ENCODE results near the gene MTA3. TPM values are rescaled to one million over a fixed set of nuclear protein-coding genes. Genes with fewer than 3 reads are reported as not detected.

MTA3 gene
- total and polyA plus RNA-seq, 2 donors (not counting 1 experiment from before 2014, with no cell fraction given), result 31.0 to 47.7 TPM

DNA sequence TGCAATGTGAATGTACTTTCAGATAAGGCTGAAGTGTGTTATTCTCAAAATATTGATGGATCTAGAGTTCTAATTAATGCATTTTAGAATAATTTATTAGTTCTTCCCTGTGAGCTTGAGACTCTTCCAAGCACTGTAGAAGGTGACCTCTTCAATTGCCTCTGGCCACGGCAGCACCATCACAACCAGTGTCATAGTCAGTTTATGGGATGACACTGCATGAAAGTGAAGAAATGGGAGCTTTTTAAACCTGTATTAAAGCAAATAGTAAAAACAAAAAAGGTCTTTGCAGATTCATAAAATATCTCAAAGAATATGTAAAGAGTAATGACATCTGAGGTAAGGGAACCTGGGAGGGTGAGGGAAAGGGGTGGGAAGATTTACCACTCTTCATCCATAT, 143.5 kb downstream of the MTA3 start:
- no peak overlapping the region for H3K4me3 ChIP-seq (replicated peaks in 1 of 4; ENCODE audit: control extremely low read depth in 1 of 4, insufficient read depth in 1 of 4, low read depth in 3 of 4, low read length in 4 of 4)
- H3K27me3 ChIP-seq (ENCODE audit: control insufficient read depth, insufficient read depth, low read length), result no peaks in the 10 kb centered on the region
- no peak overlapping the region for H3K4me2 ChIP-seq (ENCODE audit: extremely low read depth, insufficient read depth, low read length)
- no peak overlapping the region for H3K9ac ChIP-seq (ENCODE audit: insufficient read depth, low read length)
- H3K4me1 ChIP-seq (ENCODE audit: control insufficient read depth, extremely low read depth, insufficient read depth, low read length), result no peaks in the 10 kb centered on the region
- no peak for DNase-seq (ENCODE audit: low read depth in 2 of 2)
- no peaks in the 10 kb centered on the region for H3K79me2 ChIP-seq (ENCODE audit: control insufficient read depth, insufficient read depth, low read length)
- no peak overlapping the region for H2AFZ ChIP-seq (ENCODE audit: low read length)
- H3K36me3 ChIP-seq (ENCODE audit: control insufficient read depth, insufficient read depth, low read length), result no peaks in the 10 kb centered on the region
- H3K9me3 ChIP-seq (ENCODE audit: control insufficient read depth, insufficient read depth, low read depth, low read length), result no peaks in the 10 kb centered on the region
- H3K27ac ChIP-seq (ENCODE audit: insufficient read depth, low read length), result no peak overlapping the region
- H4K20me1 ChIP-seq (ENCODE audit: control insufficient read depth, extremely low read depth, insufficient read depth, low read length), result no peaks in the 10 kb centered on the region
- TF ChIP-seq EZH2 (IDR thresholded peaks at IDR 0.05; ENCODE audit: low read length, missing control alignments) (no peak), CTCF (conservative IDR thresholded peaks at IDR 0.05 in 1 of 2, IDR thresholded peaks at IDR 0.05 in 1 of 2; ENCODE audit: low read depth in 1 of 2, low read length in 2 of 2) (no peak)

DNA sequence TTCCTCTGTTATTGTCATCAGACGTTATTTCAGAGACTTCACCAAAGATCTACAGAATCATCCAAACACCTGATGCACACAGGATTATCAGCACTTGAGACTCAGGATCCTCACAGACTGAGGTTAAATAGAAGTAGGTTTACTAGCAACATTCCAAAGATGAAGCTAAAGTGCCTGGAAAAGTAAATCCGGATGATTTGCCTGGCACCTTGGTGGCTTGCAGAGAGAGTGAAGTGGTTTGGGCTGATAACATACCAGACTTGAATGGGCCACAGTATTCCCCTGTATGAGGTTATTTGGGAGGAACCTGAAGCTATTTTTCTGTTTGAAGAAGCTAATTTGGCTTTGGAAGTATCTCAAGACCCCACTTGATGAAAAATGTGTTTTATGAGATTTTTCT, 144.5 kb downstream of the MTA3 start:
- H3K27me3 ChIP-seq (ENCODE audit: control insufficient read depth, insufficient read depth, low read length), result no peaks in the 10 kb centered on the region
- no peaks in the 10 kb centered on the region for H3K79me2 ChIP-seq (ENCODE audit: control insufficient read depth, insufficient read depth, low read length)
- H3K4me1 ChIP-seq (ENCODE audit: control insufficient read depth, extremely low read depth, insufficient read depth, low read length), result no peaks in the 10 kb centered on the region
- no peak overlapping the region for H3K27ac ChIP-seq (ENCODE audit: insufficient read depth, low read length)
- no peak overlapping the region for H3K4me2 ChIP-seq (ENCODE audit: extremely low read depth, insufficient read depth, low read length)
- DNase-seq (ENCODE audit: low read depth in 2 of 2), result no peak
- H2AFZ ChIP-seq (ENCODE audit: low read length), result no peak overlapping the region
- H3K4me3 ChIP-seq (replicated peaks in 1 of 4; ENCODE audit: control extremely low read depth in 1 of 4, insufficient read depth in 1 of 4, low read depth in 3 of 4, low read length in 4 of 4), result no peak overlapping the region
- no peaks in the 10 kb centered on the region for H4K20me1 ChIP-seq (ENCODE audit: control insufficient read depth, extremely low read depth, insufficient read depth, low read length)
- no peak for TF ChIP-seq CTCF (conservative IDR thresholded peaks at IDR 0.05 in 1 of 2, IDR thresholded peaks at IDR 0.05 in 1 of 2; ENCODE audit: low read depth in 1 of 2, low read length in 2 of 2)
- TF ChIP-seq EZH2 (IDR thresholded peaks at IDR 0.05; ENCODE audit: low read length, missing control alignments), result no peak
- no peak overlapping the region for H3K9ac ChIP-seq (ENCODE audit: insufficient read depth, low read length)
- no peaks in the 10 kb centered on the region for H3K9me3 ChIP-seq (ENCODE audit: control insufficient read depth, insufficient read depth, low read depth, low read length)
- H3K36me3 ChIP-seq (ENCODE audit: control insufficient read depth, insufficient read depth, low read length), result no peaks in the 10 kb centered on the region

GRCh38 chr2:42713920-42714319, 145.5 kb downstream of the MTA3 start:
- no peak overlapping the region for H2AFZ ChIP-seq (ENCODE audit: low read length)
- H3K4me3 ChIP-seq (replicated peaks in 1 of 4; ENCODE audit: control extremely low read depth in 1 of 4, insufficient read depth in 1 of 4, low read depth in 3 of 4, low read length in 4 of 4), result no peak overlapping the region
- no peak overlapping the region for H3K9ac ChIP-seq (ENCODE audit: insufficient read depth, low read length)
- no peak for DNase-seq (ENCODE audit: low read depth in 2 of 2)
- H3K79me2 ChIP-seq (ENCODE audit: control insufficient read depth, insufficient read depth, low read length), result no peaks in the 10 kb centered on the region
- no peaks in the 10 kb centered on the region for H3K9me3 ChIP-seq (ENCODE audit: control insufficient read depth, insufficient read depth, low read depth, low read length)
- no peaks in the 10 kb centered on the region for H4K20me1 ChIP-seq (ENCODE audit: control insufficient read depth, extremely low read depth, insufficient read depth, low read length)
- H3K4me2 ChIP-seq (ENCODE audit: extremely low read depth, insufficient read depth, low read length), result no peak overlapping the region
- no peaks in the 10 kb centered on the region for H3K27me3 ChIP-seq (ENCODE audit: control insufficient read depth, insufficient read depth, low read length)
- no peak overlapping the region for H3K27ac ChIP-seq (ENCODE audit: insufficient read depth, low read length)
- TF ChIP-seq CTCF (conservative IDR thresholded peaks at IDR 0.05 in 1 of 2, IDR thresholded peaks at IDR 0.05 in 1 of 2; ENCODE audit: low read depth in 1 of 2, low read length in 2 of 2) (no peak), EZH2 (IDR thresholded peaks at IDR 0.05; ENCODE audit: low read length, missing control alignments) (no peak)
- H3K4me1 ChIP-seq (ENCODE audit: control insufficient read depth, extremely low read depth, insufficient read depth, low read length), result no peaks in the 10 kb centered on the region
- no peaks in the 10 kb centered on the region for H3K36me3 ChIP-seq (ENCODE audit: control insufficient read depth, insufficient read depth, low read length)

Data from fibroblast of lung (primary cell).